Measurements from ENCODE around the gene MED9. TPM values are rescaled to one million over a fixed set of nuclear protein-coding genes. Genes with fewer than 3 reads are reported as not detected.

MED9 gene
- total and polyA plus RNA-seq, 2 of the 8 experiments (the other 6 are each of a cell fraction or from before 2014, with no cell fraction given), result 15.8 to 19.7 TPM

DNA sequence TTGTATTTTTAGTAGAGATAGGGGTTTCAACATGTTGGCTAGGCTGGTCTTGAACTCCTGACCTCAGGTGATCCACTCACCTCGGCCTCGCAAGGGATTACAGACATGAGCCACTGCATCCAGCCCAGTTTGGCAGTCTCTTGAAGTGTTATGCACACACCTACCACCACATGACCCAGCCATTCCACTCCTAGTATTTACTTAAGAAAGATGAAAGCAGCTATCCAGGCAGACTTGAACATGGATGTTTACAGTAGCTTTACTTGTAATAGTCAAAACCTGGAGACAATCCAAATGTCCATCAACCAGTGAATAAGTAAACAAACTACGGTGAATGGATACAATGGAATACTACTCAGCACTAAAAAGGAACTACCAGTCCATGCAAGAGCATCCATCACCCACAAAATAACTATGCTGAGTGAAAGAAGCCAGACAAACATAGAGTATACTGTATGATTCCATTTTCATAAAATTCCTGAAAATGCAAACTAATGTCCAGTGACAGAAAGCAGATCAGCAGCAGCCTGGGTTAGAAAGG lies 57.2 kb downstream of the MED9 start:
- no peak overlapping the region for H3K14ac ChIP-seq (ENCODE audit: insufficient read length)
- H3K4me2 ChIP-seq (ENCODE audit: insufficient read depth in 1 of 2, low read depth in 2 of 2, low read length in 2 of 2), result no peak overlapping the region
- H2BK20ac ChIP-seq (ENCODE audit: low read length), result no peak overlapping the region
- no peak overlapping the region for H3K4me3 ChIP-seq (ENCODE audit: extremely low read depth in 1 of 4, insufficient read depth in 2 of 4, low read depth in 3 of 4, low read length in 4 of 4)
- no peaks in the 10 kb centered on the region for H4K20me1 ChIP-seq (replicated peaks in 1 of 2; ENCODE audit: control insufficient read depth in 1 of 2, insufficient read depth in 2 of 2, low read length in 2 of 2)
- no peak overlapping the region for H3K56ac ChIP-seq (replicated peaks; ENCODE audit: insufficient read length, low read depth, low read length)
- no peak overlapping the region for H4K91ac ChIP-seq (replicated peaks; ENCODE audit: insufficient read length, low read length)
- no peaks in the 10 kb centered on the region for H3K79me1 ChIP-seq (ENCODE audit: low read depth, low read length)
- H3K79me2 ChIP-seq (ENCODE audit: control insufficient read depth in 1 of 2, insufficient read depth in 2 of 2, low read length in 2 of 2), result no peaks in the 10 kb centered on the region
- CTCF ChIA-PET (ENCODE audit: partially characterized antibody), result interaction anchor here (0.9 to 1.2 kb wide), 3 partner anchors 10 to 177 kb away, joined by 3 to 4 read pairs (median 3); no protein-coding TSS in a partner anchor
- H2BK15ac ChIP-seq (ENCODE audit: low read length), result no peak overlapping the region
- no peak overlapping the region for H2AK5ac ChIP-seq (ENCODE audit: low read depth, low read length)
- H3K4ac ChIP-seq (replicated peaks; ENCODE audit: insufficient read length, low read depth, low read length), result no peak overlapping the region
- no peak overlapping the region for H4K5ac ChIP-seq (ENCODE audit: insufficient read length, low read depth, low read length)
- no peaks in the 10 kb centered on the region for H3K9me3 ChIP-seq (ENCODE audit: insufficient read depth in 2 of 2, low read depth in 1 of 2, low read length in 1 of 2)
- POLR2A ChIA-PET (ENCODE audit: partially characterized antibody), result interaction anchor here (1.3 kb wide), 1 partner anchor 11 kb away, joined by 3 read pairs; no protein-coding TSS in a partner anchor
- no peaks in the 10 kb centered on the region for H3K36me3 ChIP-seq (ENCODE audit: control insufficient read depth in 2 of 4, insufficient read depth in 4 of 4, low read length in 3 of 4)
- no peak overlapping the region for H4K8ac ChIP-seq (ENCODE audit: extremely low read depth, insufficient read depth, low read length)
- no peak overlapping the region for H3K18ac ChIP-seq (ENCODE audit: extremely low read depth, low read length)
- H3K23ac ChIP-seq (ENCODE audit: insufficient read length), result no peak overlapping the region
- no peak overlapping the region for H2BK12ac ChIP-seq (ENCODE audit: low read depth, low read length)
- no peak for DNase-seq (ENCODE audit: low read depth in 1 of 2, low spot score in 2 of 2)
- H3K4me1 ChIP-seq (replicated peaks in 1 of 4; ENCODE audit: control insufficient read depth in 3 of 4, insufficient read depth in 4 of 4, low read length in 3 of 4), result no peaks in the 10 kb centered on the region
- no peak overlapping the region for H2AFZ ChIP-seq (ENCODE audit: low read length)
- no peak overlapping the region for H2BK120ac ChIP-seq (replicated peaks; ENCODE audit: low read depth, low read length)
- no peaks in the 10 kb centered on the region for H3K23me2 ChIP-seq (ENCODE audit: low read depth, low read length)
- no peaks in the 10 kb centered on the region for H3K27me3 ChIP-seq (replicated peaks in 1 of 4; ENCODE audit: control insufficient read depth in 3 of 4, extremely low read depth in 1 of 4, insufficient read depth in 3 of 4, low read length in 3 of 4)
- H2BK5ac ChIP-seq (ENCODE audit: low read depth, low read length), result no peak overlapping the region
- WGBS, 2 experiments (ENCODE audit: extremely low coverage in 1 of 2, insufficient coverage in 1 of 2, insufficient read length in 1 of 2, insufficient replicate concordance in 2 of 2, low coverage in 1 of 2, low lambda C conversion rate in 2 of 2, missing lambda C conversion rate in 1 of 2), result 91% methylated on average over 3 of the region's 3 CpGs; no CpG with 5 or more reads in 1 of the 2 experiments
- H3K9ac ChIP-seq (replicated peaks in 1 of 4; ENCODE audit: extremely low read depth in 1 of 4, low read depth in 3 of 4, low read length in 3 of 4), result no peak overlapping the region
- H3K27ac ChIP-seq (ENCODE audit: low read depth, low read length), result no peak overlapping the region
- no peak for FAIRE-seq
- TF ChIP-seq JUND (IDR thresholded peaks at IDR 0.05; ENCODE audit: low read length), result no peak
- TF ChIP-seq SRF (IDR thresholded peaks at IDR 0.05; ENCODE audit: low read depth, low read length), result no peak
- TF ChIP-seq POU5F1 (IDR thresholded peaks at IDR 0.05; ENCODE audit: low read depth, low read length), result no peak
- no peak for TF ChIP-seq CHD1 (IDR thresholded peaks at IDR 0.05; ENCODE audit: low read depth, low read length)
- TF ChIP-seq KDM5A (IDR thresholded peaks at IDR 0.05; ENCODE audit: low read length), result no peak
- no peak for TF ChIP-seq RFX5 (IDR thresholded peaks at IDR 0.05; ENCODE audit: borderline replicate concordance, low read depth, low read length)
- TF ChIP-seq CREB1 (IDR thresholded peaks at IDR 0.05), result no peak
- TF ChIP-seq EZH2 (IDR thresholded peaks at IDR 0.05; ENCODE audit: low read depth, low read length, severe bottlenecking), result no peak
- TF ChIP-seq GABPA (IDR thresholded peaks at IDR 0.05; ENCODE audit: borderline replicate concordance, insufficient read depth, low read length), result no peak
- no peak for TF ChIP-seq PHF8 (conservative IDR thresholded peaks at IDR 0.05; ENCODE audit: low read depth, low read length)
- TF ChIP-seq ZNF274 (IDR thresholded peaks at IDR 0.05; ENCODE audit: borderline replicate concordance, extremely low read depth, low read length), result no peak
- no peak for TF ChIP-seq BRCA1 (IDR thresholded peaks at IDR 0.05; ENCODE audit: low read depth, low read length)
- TF ChIP-seq SIX5 (IDR thresholded peaks at IDR 0.05; ENCODE audit: low read depth, low read length), result no peak
- TF ChIP-seq TAF7 (optimal IDR thresholded peaks at IDR 0.05; ENCODE audit: borderline replicate concordance, low read depth, low read length), result no peak
- no peak for TF ChIP-seq TBP (IDR thresholded peaks at IDR 0.05; ENCODE audit: low read depth, low read length)
